ENCODE results near the gene STARD9. TPM values are rescaled to one million over a fixed set of nuclear protein-coding genes. Genes with fewer than 3 reads are reported as not detected.

Gene STARD9
- total and polyA plus RNA-seq, 10 of the 15 experiments (the other 5 are each of a cell fraction or from before 2014, with no cell fraction given), result 0.58 to 11.5 (median 6.1) TPM

GRCh38 chr15:42594095-42594494 is 18.7 kb downstream of the STARD9 start:
- CTCF ChIA-PET, result interaction anchor here (0.8 to 1.0 kb wide), 2 partner anchors 13 to 14 kb away, joined by 3 read pairs; no protein-coding TSS in a partner anchor
- Histone ChIP-seq H3K4me2 (ENCODE audit: control insufficient read depth, insufficient read depth) (no peak overlapping the region), H3K27me3 (replicated peaks in 1 of 2; ENCODE audit: control insufficient read depth in 2 of 2, insufficient read depth in 2 of 2, low read length in 1 of 2) (no peaks in the 10 kb centered on the region), H3K27ac (ENCODE audit: control insufficient read depth, insufficient read depth) (no peak overlapping the region), H3K9me3 (replicated peaks; ENCODE audit: control insufficient read depth, insufficient read depth, low read length) (no peaks in the 10 kb centered on the region), H3K4me3 (no peak overlapping the region), H3K4me1 (ENCODE audit: control insufficient read depth, insufficient read depth, low read length) (no peaks in the 10 kb centered on the region), H3K36me3 (ENCODE audit: control insufficient read depth in 2 of 2, insufficient read depth in 2 of 2, low read length in 1 of 2) (no peaks in the 10 kb centered on the region), H3K9ac (ENCODE audit: control insufficient read depth, insufficient read depth, low read length) (no peak overlapping the region), H2AFZ (ENCODE audit: control insufficient read depth, low read depth, low read length) (no peak overlapping the region), H4K20me1 (ENCODE audit: control insufficient read depth, insufficient read depth) (no peaks in the 10 kb centered on the region), H3K79me2 (ENCODE audit: control insufficient read depth, insufficient read depth, low read length) (no peaks in the 10 kb centered on the region)
- TF ChIP-seq IKZF1 (conservative IDR thresholded peaks at IDR 0.05) (no peak), MTA2 (IDR thresholded peaks at IDR 0.05; ENCODE audit: low read depth) (no peak), ZNF592 (IDR thresholded peaks at IDR 0.05) (no peak), NFIC (IDR thresholded peaks at IDR 0.05; ENCODE audit: low read depth, low read length) (no peak), SMARCA5 (IDR thresholded peaks at IDR 0.05) (no peak), MYC (IDR thresholded peaks at IDR 0.05; ENCODE audit: insufficient read depth, insufficient read length, insufficient replicate concordance, low read length, severe bottlenecking) (no peak), CHD1 (IDR thresholded peaks at IDR 0.05; ENCODE audit: low read depth, low read length) (no peak)
- BruUV-seq (replicated peaks), result no TSS peak
- DNase-seq (ENCODE audit: low read depth, low spot score), result no peak
- POLR2A ChIA-PET, result interaction anchor here (0.7 to 1.3 kb wide), 2 partner anchors 18 to 38 kb away, joined by 3 to 4 read pairs; no protein-coding TSS in a partner anchor
- in situ Hi-C loops (cut with MboI) (no loop called here), intact Hi-C loops (cut with micrococcal nuclease; ENCODE audit: unreplicated experiment) (no loop called here)
- no peak for FAIRE-seq
- RAD21 ChIA-PET (ENCODE audit: unreplicated experiment), result no interaction called here
- no peak for ATAC-seq
- SMC1A ChIA-PET (ENCODE audit: uncharacterized antibody, unreplicated experiment), result interaction anchor here (1.2 to 3.3 kb wide), 2 partner anchors 11 to 30 kb away, joined by 3 to 8 read pairs; no protein-coding TSS in a partner anchor
- WGBS (ENCODE audit: insufficient coverage, insufficient replicate concordance, low lambda C conversion rate, missing lambda C conversion rate), result 84% methylated on average over 5 of the region's 5 CpGs

Data from GM12878 (cell line).